ENCODE data around the gene SLC25A51. TPM values are rescaled to one million over a fixed set of nuclear protein-coding genes. Genes with fewer than 3 reads are reported as not detected.

Gene SLC25A51
- total and polyA plus RNA-seq, 12 donors = 7.0 to 26.5 (median 19.9) TPM

GRCh38 chr9:37925786-37926736 is 22.1 kb upstream of the SLC25A51 start:
- intact Hi-C loops (cut with DNase I) = loop anchor here in 3 of 10 donors (5.0 to 10.0 kb wide), 3 partner anchors 56 to 139 kb away; partner anchors contain the start of gene SHB (in 1 of the 3)
- Histone ChIP-seq H3K27me3 (no peaks in the 10 kb centered on the region), H3K4me3 (no peak overlapping the region), H3K9me3 (peaks cover 0 to 7% (median 0%) of the 10 kb centered on the region in 11 donors), H3K36me3 (no peaks in the 10 kb centered on the region), H3K4me1 (peaks cover 7 to 62% (median 42%) of the 10 kb centered on the region in 9 donors), H3K27ac (no peak overlapping the region)
- TF ChIP-seq CTCF (IDR thresholded peaks at IDR 0.05) = no peak
- DNase-seq (no peak), ATAC-seq (no peak)
- WGBS, 2 donors = 92 to 93% methylated on average over 15 of the region's 15 CpGs

- no peaks in the 10 kb centered on the region for H3K9me3 ChIP-seq
- H3K4me1 ChIP-seq = peaks cover 7 to 68% (median 39%) of the 10 kb centered on the region in 9 donors
- no peaks in the 10 kb centered on the region for H3K27me3 ChIP-seq
- DNase-seq (no peak), ATAC-seq (no peak)
- no peak overlapping the region for H3K4me3 ChIP-seq
- intact Hi-C loops (cut with DNase I) = loop anchor here in 3 of 10 donors (5.0 to 10.0 kb wide), 3 partner anchors 57 to 140 kb away; partner anchors contain the start of gene SHB (in 1 of the 3)
- WGBS, 2 donors = 86 to 88% methylated on average over 6 of the region's 6 CpGs
- no peak for TF ChIP-seq CTCF (IDR thresholded peaks at IDR 0.05)
- no peaks in the 10 kb centered on the region for H3K36me3 ChIP-seq
- H3K27ac ChIP-seq = no peak overlapping the region
These were observed 21.1 kb upstream of the SLC25A51 start for GRCh38 chr9:37925006-37925405.

GRCh38 chr9:37924538-37924937 is 20.6 kb upstream of the SLC25A51 start:
- Histone ChIP-seq H3K27ac (no peak overlapping the region), H3K27me3 (no peaks in the 10 kb centered on the region), H3K9me3 (no peaks in the 10 kb centered on the region), H3K4me3 (no peak overlapping the region), H3K4me1 (peaks cover 7 to 65% (median 35%) of the 10 kb centered on the region in 9 donors), H3K36me3 (peaks cover 0 to 2% (median 0%) of the 10 kb centered on the region in 9 donors)
- ATAC-seq (no peak), DNase-seq (no peak)
- no peak for TF ChIP-seq CTCF (IDR thresholded peaks at IDR 0.05)
- intact Hi-C loops (cut with DNase I) = loop anchor here in 2 of 10 donors (10.0 kb wide), 2 partner anchors 90 to 140 kb away; partner anchors contain the start of gene SHB (in 1 of the 2)

- no peak overlapping the region for H3K27ac ChIP-seq
- H3K4me1 ChIP-seq = peaks cover 7 to 59% (median 29%) of the 10 kb centered on the region in 9 donors
These were observed 20.0 kb upstream of the SLC25A51 start for GRCh38 chr9:37923796-37924427.

More at GRCh38 chr9:37923796-37924427, 20.0 kb upstream of the SLC25A51 start:
- WGBS, 2 donors = 95 to 96% methylated on average over 25 of the region's 25 CpGs
- intact Hi-C loops (cut with DNase I) = loop anchor here in 2 of 10 donors (10.0 kb wide), 2 partner anchors 91 to 141 kb away; partner anchors contain the start of gene SHB (in 1 of the 2)
- Histone ChIP-seq H3K27me3 (no peaks in the 10 kb centered on the region), H3K9me3 (no peaks in the 10 kb centered on the region), H3K36me3 (peaks cover 0 to 8% (median 0%) of the 10 kb centered on the region in 9 donors), H3K4me3 (no peak overlapping the region)
- no peak for TF ChIP-seq CTCF (IDR thresholded peaks at IDR 0.05)
- DNase-seq = no peak
- ATAC-seq = no peak
